Erythroblast (primary cell): ENCODE data around the gene OR52E6.

Experiments used
- GATA1 ChIP-seq: IDR thresholded peaks from 2 replicates; pipeline ENCODE4 v1.6.1; 2011; ENCODE audit warnings: low read depth, mild to moderate bottlenecking, control low read depth, low read length, moderate library complexity
- POLR2A ChIP-seq: IDR thresholded peaks from 2 replicates; pipeline ENCODE4 v1.6.1; 2011; ENCODE audit warnings: mild to moderate bottlenecking, low read length

GRCh38 chr11:5851002-5851401 lies 9.3 kb upstream of the OR52E6 start:
- no peak for TF ChIP-seq POLR2A
- no peak for TF ChIP-seq GATA1
